MCF 10A (cell line): Measurements from ENCODE around the gene PNPLA1. TPM values are rescaled to one million over a fixed set of nuclear protein-coding genes. Genes with fewer than 3 reads are reported as not detected.

Source experiments
- BruUV-seq: library from RNA; stranded (reverse); fragments of 400-500 nt; replicated peaks from 2 replicates; lab custom pipeline; 2021; lab: Mats Ljungman, UMichigan
- CTCF ChIA-PET: fragments of 300-600 bp; sonication (Branson Sonifier 250); formaldehyde crosslinking; extraction: SDS; loops from one replicate; lab custom pipeline; 2021; ENCODE audit warnings: antibody characterized with exemption, inconsistent platforms; lab: Yijun Ruan, JAX
- POLR2A ChIA-PET: fragments of 300-600, 350-650 bp; sonication (Branson Sonifier 250); formaldehyde crosslinking; extraction: SDS; loops from one replicate; lab custom pipeline; 2020; ENCODE audit warnings: antibody characterized with exemption, inconsistent platforms; lab: Yijun Ruan, JAX
- DNase-seq: peaks from one replicate; pipeline ENCODE4 v3.0.0-alpha.2; 2018; ENCODE audit not compliant: unreplicated experiment
- H3K27ac Mint-ChIP-seq: one replicate; pipeline ENCODE4 v1.8.0; 2022; ENCODE audit warnings: mild to moderate bottlenecking, low read depth, mixed read lengths; ENCODE audit not compliant: unreplicated experiment
- H3K27me3 Mint-ChIP-seq: one replicate; pipeline ENCODE4 v1.8.0; 2022; ENCODE audit warnings: mixed read lengths; ENCODE audit not compliant: insufficient read depth, unreplicated experiment
- H3K36me3 Mint-ChIP-seq: one replicate; pipeline ENCODE4 v1.8.0; 2022; ENCODE audit warnings: mild to moderate bottlenecking, moderate library complexity, mixed read lengths; ENCODE audit not compliant: insufficient read depth, unreplicated experiment
- H3K4me1 Mint-ChIP-seq: one replicate; pipeline ENCODE4 v1.8.0; 2022; ENCODE audit warnings: mixed read lengths; ENCODE audit not compliant: insufficient read depth, unreplicated experiment
- H3K4me3 Mint-ChIP-seq: one replicate; pipeline ENCODE4 v1.8.0; 2022; ENCODE audit warnings: mild to moderate bottlenecking, moderate library complexity, mixed read lengths; ENCODE audit not compliant: unreplicated experiment
- H3K9me3 Mint-ChIP-seq: one replicate; pipeline ENCODE4 v1.8.0; 2022; ENCODE audit warnings: mixed read lengths; ENCODE audit not compliant: unreplicated experiment
- intact Hi-C: fragments of 100-400 bp; cut with micrococcal nuclease; formaldehyde crosslinking; loops from 2 replicates; pipeline ENCODE4 v1.14.1; 2022
- total RNA-seq: library from RNA; stranded (reverse); gene quantifications from 2 replicates; pipeline ENCODE4 v1.2.3, GENCODE V29; 2022
- TF ChIP-seq, protein P1 (sequence below): fragments of 200-600 bp; IDR thresholded peaks from one replicate; pipeline ENCODE4 v1.8.0; 2022; ENCODE audit warnings: antibody characterized with exemption, mild to moderate bottlenecking; ENCODE audit not compliant: unreplicated experiment

The PNPLA1 gene
- total RNA-seq, 1 experiment from 2014 or later: not detected

DNA sequence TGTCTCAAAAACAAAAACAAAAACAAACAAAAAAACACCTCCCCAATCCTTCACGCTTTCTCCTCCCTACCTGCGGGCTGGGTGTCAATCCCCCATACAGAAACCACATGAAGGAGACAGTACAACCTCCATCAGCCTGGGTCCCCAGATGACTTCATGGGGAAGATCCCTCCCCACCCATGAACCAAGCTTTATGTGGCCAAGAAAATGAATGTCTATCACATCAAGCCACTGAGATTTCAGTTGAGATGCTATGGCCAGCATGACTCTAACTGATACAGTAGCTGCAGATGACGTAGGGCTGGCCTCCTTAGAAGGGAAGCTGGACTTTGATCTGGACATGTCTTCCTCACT lies 88.0 kb downstream of the PNPLA1 start:
- H3K27me3 Mint-ChIP-seq: no peaks in the 10 kb centered on the region
- no peak overlapping the region for H3K4me3 Mint-ChIP-seq
- intact Hi-C loops: no loop called here
- no TSS peak for BruUV-seq
- no peak overlapping the region for H3K27ac Mint-ChIP-seq
- H3K9me3 Mint-ChIP-seq: no peaks in the 10 kb centered on the region
- no peaks in the 10 kb centered on the region for H3K4me1 Mint-ChIP-seq
- H3K36me3 Mint-ChIP-seq: no peaks in the 10 kb centered on the region
- TF ChIP-seq, protein P1, sequence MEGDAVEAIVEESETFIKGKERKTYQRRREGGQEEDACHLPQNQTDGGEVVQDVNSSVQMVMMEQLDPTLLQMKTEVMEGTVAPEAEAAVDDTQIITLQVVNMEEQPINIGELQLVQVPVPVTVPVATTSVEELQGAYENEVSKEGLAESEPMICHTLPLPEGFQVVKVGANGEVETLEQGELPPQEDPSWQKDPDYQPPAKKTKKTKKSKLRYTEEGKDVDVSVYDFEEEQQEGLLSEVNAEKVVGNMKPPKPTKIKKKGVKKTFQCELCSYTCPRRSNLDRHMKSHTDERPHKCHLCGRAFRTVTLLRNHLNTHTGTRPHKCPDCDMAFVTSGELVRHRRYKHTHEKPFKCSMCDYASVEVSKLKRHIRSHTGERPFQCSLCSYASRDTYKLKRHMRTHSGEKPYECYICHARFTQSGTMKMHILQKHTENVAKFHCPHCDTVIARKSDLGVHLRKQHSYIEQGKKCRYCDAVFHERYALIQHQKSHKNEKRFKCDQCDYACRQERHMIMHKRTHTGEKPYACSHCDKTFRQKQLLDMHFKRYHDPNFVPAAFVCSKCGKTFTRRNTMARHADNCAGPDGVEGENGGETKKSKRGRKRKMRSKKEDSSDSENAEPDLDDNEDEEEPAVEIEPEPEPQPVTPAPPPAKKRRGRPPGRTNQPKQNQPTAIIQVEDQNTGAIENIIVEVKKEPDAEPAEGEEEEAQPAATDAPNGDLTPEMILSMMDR: no peak
- CTCF ChIA-PET: interaction anchor here (0.7 to 3.9 kb wide), 4 partner anchors 12 to 233 kb away, joined by 3 to 29 read pairs (median 8); no protein-coding TSS in a partner anchor
- DNase-seq: no peak
- POLR2A ChIA-PET: interaction anchor here (0.6 kb wide), 2 partner anchors 7 to 16 kb away, joined by 3 read pairs; no protein-coding TSS in a partner anchor

Other genes starting within 250 kb of the PNPLA1 start
- not detected in 2 replicates for gene SLC26A8, start 245.4 kb upstream of the PNPLA1 start, total RNA-seq
- gene MAPK14, start 242.3 kb upstream of the PNPLA1 start, total RNA-seq: 42.9 and 46.2 TPM in 2 replicates
- 5.5 and 6.8 TPM in 2 replicates for gene MAPK13, start 139.5 kb upstream of the PNPLA1 start, total RNA-seq
- gene BRPF3, start 73.3 kb upstream of the PNPLA1 start, total RNA-seq: 19.4 and 21.1 TPM in 2 replicates
- gene BNIP5, start 66.8 kb downstream of the PNPLA1 start, total RNA-seq: not detected in 2 replicates
- gene ETV7, start 117.6 kb downstream of the PNPLA1 start, total RNA-seq: 0.20 and 0.47 TPM in 2 replicates
- gene PXT1, start 172.8 kb downstream of the PNPLA1 start, total RNA-seq: 0.15 TPM in 1 of 2 replicates, not detected in the other
- 46.6 and 52.0 TPM in 2 replicates for gene KCTD20, start 172.9 kb downstream of the PNPLA1 start, total RNA-seq